HTERT RPE-1 (cell line): Measurements from ENCODE around the gene UGT3A2.

Experiments
- in situ Hi-C: fragments of 300-500 bp; cut with MboI; formaldehyde crosslinking; loops from 4 replicates; pipeline ENCODE4 v1.14.3; 2020; ENCODE audit warnings: low sequenced_read_pairs

Gene UGT3A2

DNA sequence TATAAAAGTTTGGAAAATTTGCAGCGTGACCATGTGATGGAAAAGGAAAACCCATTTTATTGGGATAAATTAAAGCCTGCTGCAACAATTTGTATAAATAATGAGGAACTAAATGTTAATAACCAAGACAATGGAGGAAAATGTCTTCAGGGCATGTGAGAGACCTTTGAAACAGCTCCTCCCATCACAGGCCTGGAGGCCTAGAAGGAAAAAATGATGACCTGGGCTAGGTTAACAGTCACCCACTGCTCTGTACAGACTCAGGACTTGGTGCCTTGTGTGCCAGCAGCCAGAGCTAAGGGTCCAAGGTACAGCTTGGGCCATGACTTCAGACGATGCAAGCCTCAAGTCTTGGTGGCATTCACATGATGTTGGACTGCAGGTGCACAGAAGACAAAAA is 53.5 kb downstream of the UGT3A2 start:
- in situ Hi-C loops = no loop called here

DNA sequence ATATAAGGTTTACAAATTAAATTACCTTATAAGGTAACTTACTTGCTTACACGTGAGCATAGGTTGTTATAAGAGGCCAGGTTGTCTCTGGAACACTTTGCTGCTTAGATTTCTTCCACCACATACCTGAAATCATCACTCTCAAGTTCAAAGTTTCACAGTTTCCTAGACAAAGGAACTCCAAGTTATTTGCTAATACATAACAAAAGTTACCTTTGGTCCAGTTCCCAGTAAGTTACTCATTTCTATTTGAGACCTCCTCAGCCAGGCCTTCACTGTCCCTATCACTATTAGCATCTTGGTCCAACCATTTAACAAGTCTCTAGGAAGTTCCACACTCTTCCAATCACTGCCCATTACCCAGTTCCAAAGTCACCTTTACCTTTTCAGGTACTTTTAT is 57.0 kb downstream of the UGT3A2 start:
- in situ Hi-C loops = no loop called here

DNA sequence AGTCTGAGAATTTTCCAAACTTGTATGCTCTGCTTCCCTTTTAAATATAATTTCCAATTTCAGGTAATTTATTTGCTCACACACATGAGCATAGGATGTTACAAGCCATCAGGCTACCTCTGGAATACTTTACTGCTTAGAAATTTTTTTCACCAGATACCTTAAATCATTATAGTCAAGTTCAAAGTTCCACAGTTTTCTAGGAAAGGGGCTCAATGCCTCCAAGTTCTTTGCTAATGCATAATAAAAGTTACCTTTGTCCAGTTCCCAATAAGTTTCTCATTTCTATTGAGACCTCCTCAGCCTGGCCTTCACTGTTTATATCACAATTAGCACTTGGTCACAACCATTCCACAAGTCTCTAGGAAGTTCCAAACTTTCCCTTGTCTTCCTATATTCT is 59.3 kb downstream of the UGT3A2 start:
- in situ Hi-C loops = no loop called here

DNA sequence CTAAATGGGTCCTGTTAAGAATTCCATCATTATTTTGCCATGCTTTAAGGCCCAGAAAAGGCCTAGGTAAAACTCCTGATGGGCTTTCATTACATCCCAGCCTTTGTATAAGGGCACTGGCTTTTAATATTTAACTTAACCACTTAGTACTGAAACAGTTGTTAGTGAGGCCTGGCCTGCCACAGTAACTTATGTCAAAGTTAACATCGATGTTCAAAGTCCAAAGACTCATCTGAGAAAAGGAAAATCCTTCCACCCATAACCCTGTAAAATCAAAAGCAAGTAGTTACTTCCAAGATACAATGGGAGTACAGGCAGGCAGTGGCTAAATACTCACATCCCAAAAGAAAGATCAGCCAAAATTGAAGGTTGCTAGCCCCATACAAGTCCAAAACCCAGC is 60.5 kb downstream of the UGT3A2 start:
- in situ Hi-C loops = no loop called here

DNA sequence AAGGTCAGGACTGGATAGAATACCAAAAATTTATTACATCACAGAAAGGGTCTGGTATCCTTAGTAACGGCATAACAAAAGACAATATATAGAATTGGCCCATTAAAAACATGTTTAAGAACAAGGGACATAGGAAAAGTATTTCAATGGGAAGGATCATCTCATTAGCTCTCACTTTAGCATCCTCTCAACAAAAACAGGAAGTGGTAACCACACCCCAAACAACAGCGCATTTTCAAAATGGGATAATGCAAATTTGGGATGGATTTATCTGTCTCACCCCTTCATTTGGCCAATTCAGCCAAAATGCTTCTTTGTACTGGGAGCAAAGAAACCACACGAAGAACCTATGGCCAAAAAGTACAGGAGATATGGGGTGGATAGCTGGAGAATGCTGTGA is 65.7 kb downstream of the UGT3A2 start:
- in situ Hi-C loops = no loop called here

DNA sequence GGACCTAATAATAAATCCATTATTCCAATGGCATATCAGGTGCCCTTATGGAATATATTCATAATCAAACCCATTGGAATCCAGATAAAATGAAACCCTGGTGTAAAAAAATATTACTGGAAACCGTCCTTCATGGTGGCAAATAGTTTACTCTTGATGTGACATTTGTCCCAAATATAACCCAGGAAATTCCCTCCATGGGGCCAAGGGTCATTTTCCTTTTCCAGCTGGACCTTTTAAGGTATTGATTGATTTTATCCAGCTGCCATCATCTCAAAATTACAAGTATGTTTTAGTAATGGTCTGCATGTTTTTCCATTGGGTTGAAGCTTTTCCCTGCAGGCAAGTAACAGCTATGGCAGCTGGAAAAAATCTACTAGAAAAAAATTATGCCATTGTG is 67.1 kb downstream of the UGT3A2 start:
- in situ Hi-C loops = no loop called here

DNA sequence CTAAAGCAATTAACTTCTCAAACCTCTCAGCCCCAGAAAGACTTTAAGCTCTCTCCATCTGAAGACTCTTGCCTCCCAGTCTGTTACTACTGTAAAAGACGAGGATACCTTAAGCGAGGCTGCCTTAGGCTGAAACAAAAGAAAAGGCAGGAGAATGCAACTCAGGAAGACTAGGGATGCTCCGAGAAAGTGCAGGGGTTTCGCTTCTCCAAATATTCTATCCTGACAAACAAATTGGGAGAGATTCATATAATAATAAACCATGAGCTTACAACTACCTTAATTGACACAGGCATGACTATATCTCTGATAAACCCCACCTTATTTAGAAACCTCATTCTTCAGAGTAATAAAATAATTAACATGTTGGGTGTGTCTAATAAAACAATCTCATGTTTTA is 70.6 kb downstream of the UGT3A2 start:
- in situ Hi-C loops = no loop called here

DNA sequence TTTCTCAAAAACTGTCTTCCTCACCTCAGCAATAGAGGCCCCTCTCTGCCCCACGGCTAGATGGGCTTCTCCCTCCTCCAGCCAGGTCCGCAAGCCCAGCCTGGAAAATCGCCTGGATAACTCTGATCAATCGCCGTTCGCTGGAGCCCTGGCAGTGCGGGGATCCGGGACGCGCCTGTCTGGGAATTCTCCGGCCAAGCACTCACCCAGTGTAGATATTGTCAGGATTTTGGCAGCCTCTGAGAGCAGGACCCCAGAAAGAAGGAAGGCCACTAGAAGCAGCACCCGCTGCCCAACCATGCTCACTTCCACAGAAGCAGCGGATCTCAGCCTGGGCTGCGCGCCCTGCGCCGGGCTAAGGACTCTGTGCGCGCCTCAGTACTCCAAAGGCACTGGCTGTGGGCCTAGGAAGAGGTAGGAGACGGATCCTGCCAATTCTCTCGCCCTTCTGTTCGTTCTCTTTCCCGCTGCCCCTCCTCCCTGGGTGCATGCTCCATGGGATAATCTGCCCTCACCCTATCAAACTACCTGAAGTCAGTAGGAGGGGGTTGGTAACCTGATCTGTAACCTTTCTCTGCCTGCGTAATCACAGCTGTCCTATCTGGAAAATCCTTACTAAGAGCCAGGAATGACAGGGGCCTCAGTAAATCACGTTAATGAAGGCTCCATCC is 75.6 kb downstream of the UGT3A2 start, which contains the start of gene UGT3A1:
TSS of gene UGT3A1 (minus strand) at position 450 of the 671 bp plus-strand sequence. CDS start at position 300, 150 bp downstream.
- in situ Hi-C loops = no loop called here

DNA sequence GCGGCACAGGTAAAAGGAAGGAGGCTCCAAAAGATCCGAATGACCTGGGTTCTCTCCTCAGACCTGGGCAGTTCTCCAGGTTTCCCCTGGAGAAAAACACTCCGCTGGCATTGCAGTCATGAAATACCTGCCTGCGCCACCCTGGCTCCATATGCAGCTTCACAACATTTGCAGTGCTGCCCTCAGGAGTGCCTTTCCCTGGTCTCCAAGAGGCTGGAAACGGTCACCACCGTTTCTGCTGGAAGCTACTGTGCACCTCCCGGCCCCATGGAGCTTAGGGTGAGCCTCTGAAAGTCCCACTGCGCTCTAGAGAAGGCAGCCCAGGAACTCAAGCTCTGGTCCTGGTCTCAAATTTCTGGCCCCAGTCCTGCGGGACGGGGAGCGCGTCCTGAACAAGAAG is 76.2 kb downstream of the UGT3A2 start:
- in situ Hi-C loops = no loop called here

DNA sequence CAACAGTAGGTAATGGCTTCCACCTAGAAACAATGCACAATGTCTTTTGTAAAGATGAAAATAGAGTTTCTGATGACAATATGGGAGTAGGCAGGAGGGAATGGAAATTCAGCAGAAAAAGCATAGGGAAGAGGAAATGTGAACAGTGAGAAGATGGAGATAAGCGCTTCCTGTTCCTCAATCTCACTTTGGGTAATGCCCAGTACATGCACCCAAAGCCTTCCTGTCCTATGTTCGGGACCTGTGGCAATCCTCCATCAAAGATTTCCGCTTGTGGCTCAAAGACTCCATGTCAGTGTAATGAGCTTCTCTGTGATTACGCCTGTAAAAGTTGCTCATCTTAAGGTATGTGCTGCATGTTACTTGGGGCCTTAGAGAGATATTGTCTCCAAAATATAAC is 78.2 kb downstream of the UGT3A2 start:
- in situ Hi-C loops = no loop called here

DNA sequence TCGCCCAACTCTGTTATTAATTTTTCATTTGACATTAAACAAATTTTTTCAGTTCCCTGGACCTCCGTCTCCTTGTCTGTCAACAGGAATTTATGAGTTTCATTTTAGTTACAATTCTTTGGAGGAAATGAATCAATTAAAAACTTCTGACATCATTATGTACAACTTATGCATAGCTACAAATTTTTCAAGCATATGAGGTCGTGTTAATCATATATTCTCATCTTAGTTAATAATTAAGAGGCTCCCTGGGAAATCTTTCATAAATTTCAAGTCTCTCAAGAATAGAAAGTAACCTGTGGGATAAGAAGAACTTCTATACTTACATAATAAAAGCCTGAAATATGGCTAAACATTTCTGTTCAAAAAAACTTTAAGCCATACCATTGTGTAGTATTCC is 78.9 kb downstream of the UGT3A2 start:
- in situ Hi-C loops = no loop called here
